Coronary artery (tissue), 2 donors: ENCODE data around the gene SFTPB.
A peak's percentile ranks its signal among the peaks of the same experiment; 100 is the strongest.
"Not testable (repeated sequence)": the region's sequence is repeated elsewhere in the genome, so short reads cannot be mapped to it uniquely, and the experiment has no call there.

Experiments
- DNase-seq: peaks from one replicate; pipeline ENCODE4 v3.0.0-alpha.2; 2017; ENCODE audit warnings: low spot score
- H3K27ac ChIP-seq, 2 donors: fragments of 200-600 bp; sonication (generic); one replicate each; pipeline ENCODE4 v1.5.1; 2016 to 2019
- H3K4me3 ChIP-seq: fragments of 200-600 bp; sonication (generic); 2 replicates; pipeline ENCODE4 v1.5.1; 2016; ENCODE audit warnings: mild to moderate bottlenecking, moderate library complexity
- CTCF ChIP-seq: fragments of 200-600 bp; sonication (generic); IDR thresholded peaks from one replicate; pipeline ENCODE4 v1.5.1; 2019; ENCODE audit warnings: antibody characterized with exemption

The SFTPB gene

GRCh38 chr2:85631316-85631715, 36.7 kb downstream of the SFTPB start:
- no peak overlapping the region for H3K4me3 ChIP-seq
- H3K27ac ChIP-seq: no peak overlapping the region
- TF ChIP-seq CTCF: no peak
- DNase-seq: no peak

GRCh38 chr2:85628658-85629057, 39.3 kb downstream of the SFTPB start:
- Histone ChIP-seq H3K4me3 (no peak overlapping the region), H3K27ac (no peak overlapping the region)
- TF ChIP-seq CTCF: no peak
- DNase-seq: no peak

DNA sequence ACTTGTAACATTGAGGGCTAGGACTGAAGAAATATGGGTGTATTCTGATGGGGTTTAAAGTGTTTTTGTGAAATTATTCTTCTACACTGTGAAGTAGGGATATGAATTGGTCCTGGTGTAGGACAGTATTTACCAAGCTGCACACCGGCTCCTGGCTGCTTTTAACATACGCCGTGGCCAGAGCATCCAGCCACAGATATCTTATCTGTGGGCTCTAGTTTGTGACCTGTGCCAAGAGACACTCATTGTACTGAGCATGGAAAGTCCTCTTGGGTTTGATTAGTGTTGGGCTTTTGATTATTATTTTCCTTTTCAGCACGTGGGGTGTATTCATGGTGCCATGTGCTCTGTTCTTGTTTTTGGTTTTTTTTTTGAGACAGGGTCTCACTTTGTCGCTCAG, 44.0 kb downstream of the SFTPB start:
- TF ChIP-seq CTCF: no peak
- H3K27ac ChIP-seq: no peak overlapping the region
- no peak for DNase-seq
- H3K4me3 ChIP-seq: no peak overlapping the region

GRCh38 chr2:85621338-85621737, 46.7 kb downstream of the SFTPB start:
- no peak overlapping the region for H3K4me3 ChIP-seq
- no peak overlapping the region for H3K27ac ChIP-seq
- no peak for DNase-seq
- TF ChIP-seq CTCF: no peak

GRCh38 chr2:85619617-85620016, 48.4 kb downstream of the SFTPB start:
- Histone ChIP-seq H3K27ac (no peak overlapping the region), H3K4me3 (no peak overlapping the region)
- no peak for TF ChIP-seq CTCF
- no peak for DNase-seq

DNA sequence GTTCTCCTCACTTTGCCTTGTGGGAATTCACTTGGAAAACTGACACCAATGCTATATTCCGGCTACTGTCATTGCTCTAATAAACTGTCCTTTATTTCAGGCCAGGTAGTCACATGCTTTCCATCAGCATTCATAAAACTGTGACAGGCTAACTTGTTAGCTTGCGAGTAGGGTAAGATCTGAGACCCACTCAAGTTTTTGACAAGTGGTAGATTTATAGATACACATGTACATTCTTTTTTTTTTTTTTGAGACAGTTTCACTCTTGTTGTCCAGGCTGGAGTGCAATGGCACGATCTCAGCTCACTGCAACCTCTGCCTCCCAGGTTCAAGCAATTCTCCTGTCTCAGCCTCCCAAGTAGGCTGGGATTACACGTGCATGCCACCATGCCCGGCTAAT, 50.3 kb downstream of the SFTPB start:
- H3K4me3 ChIP-seq: peak overlapping the region; percentile 99
- H3K27ac ChIP-seq, DNase-seq: not testable (repeated sequence)

DNA sequence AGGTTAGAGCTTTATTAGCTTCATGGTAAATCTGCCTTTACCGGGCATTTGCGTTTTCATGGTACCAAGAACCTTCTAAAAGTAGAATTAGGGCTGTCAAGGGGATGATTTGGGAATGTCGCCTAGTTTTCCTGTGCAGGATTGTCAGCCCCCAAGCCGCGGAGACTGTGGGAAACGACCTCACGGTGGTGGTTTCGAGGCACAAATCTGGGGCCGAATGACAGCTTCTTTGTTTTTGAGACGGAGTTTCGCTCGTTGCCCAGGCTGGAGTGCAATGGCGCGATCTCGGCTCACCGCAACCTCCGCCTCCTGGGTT, 52.6 kb downstream of the SFTPB start:
- peak overlapping the region in 1 of 2 donors; percentile 93 for H3K27ac ChIP-seq
- DNase-seq: no peak
- no peak for TF ChIP-seq CTCF

DNA sequence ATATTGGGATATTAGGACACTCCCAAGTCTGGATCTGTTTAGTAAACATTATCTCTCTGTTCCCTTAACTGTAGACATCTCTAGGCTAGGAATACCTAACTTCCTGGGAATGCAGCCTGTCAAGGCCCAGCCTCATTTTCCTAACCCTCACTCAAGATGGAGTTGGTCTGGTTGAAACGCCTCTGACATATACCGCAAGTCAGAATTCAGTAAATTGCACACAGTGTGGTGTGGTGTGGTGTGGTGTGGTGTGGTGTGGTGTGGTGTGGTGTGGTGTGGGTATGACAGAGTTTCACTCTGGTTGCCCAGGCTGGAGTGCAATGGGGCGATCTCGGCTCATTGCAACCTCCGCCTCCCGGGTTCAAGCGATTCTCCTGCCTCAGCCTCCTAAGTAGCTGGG, 53.2 kb downstream of the SFTPB start:
- DNase-seq, H3K27ac ChIP-seq, H3K4me3 ChIP-seq: not testable (repeated sequence)

More for the DNA sequence above, 52.6 kb downstream of the SFTPB start:
- H3K4me3 ChIP-seq: peak overlapping the region; percentile 99
